ENCODE measurements around the gene DPRX.

The DPRX gene

DNA sequence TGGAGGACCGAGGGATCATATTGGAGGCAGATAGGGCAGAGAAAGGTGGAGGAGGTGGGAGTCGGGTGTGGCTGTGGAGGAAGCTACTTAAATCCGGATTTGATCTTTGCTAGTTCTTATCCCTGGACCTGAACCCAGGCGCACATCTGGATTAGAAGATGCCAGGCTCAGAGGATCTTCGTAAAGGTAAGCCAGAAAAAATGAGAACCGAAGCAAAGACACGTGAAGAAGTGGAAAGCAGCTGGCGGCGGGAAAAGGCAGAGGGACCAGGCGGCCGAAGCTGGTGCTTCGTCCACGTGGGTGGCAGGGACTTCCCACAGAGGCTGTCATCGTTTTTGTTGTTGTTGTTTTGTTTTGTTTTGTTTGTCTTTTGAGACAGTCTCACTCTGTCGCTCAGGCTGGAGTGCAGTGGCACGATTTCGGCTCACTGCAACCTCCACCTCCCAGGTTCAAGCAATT, at the start of gene DPRX:
Gene DPRX (plus strand): TSS at position 51 of the 459 bp plus-strand sequence. CDS start 108 bp downstream, at position 159.
- DNase-seq = no peak

GRCh38 chr19:53583181-53583580, 48.6 kb upstream of the DPRX start:
- DNase-seq = no peak

DNA sequence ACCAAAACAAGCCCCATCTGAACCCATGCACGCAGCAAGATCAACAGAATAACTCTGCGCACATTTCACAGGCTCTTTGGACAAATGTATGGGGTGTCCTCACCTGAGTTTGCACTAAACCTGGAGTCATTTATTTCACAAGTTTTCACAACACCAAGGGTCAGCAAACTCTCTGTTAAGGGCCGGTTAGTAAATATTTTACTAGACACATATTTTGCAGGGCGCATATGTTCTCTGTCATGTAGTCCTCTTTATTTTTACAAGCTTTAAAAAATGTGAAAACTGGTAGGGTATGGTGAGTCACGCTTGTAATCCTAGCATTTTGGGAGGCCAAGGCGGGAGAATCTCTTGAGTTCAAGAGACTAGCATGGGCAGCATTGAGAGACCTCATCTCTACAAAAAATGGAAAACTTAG, 45.5 kb upstream of the DPRX start:
- no peak for DNase-seq

DNA sequence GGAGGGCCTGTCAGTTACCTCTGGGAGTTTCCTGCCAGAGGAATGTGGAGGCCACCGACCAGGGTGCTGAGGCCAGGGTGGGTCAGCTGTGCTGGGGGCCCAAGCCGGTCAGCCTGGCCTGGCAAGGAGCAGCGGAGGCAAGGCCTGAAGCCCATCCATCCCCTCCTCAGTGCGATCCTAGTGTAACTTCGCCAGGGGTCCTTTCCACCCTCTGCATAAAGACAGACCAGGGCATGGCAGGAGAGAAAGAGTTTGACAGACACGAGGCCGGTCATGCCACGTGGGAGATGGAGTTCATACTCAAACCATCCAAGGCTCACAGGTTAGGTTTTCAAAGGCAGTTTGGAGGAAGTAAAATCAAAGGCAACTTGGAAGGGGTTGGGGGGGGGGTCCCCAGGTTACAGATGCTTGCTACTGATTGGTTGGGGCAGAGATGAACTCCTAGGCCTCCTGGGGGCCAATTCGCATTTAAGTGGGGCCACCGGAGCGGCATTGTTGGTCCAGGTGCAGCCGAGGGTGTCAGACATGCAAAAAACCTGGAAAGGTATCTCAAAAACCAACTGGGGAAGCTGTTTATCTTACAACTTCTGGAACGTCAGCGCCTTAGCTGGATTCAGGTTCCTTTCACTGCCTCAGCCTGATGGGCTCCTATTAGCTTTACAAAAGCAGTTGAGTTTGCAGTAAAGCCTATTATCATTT, 36.8 kb upstream of the DPRX start:
- DNase-seq = no peak

DNA sequence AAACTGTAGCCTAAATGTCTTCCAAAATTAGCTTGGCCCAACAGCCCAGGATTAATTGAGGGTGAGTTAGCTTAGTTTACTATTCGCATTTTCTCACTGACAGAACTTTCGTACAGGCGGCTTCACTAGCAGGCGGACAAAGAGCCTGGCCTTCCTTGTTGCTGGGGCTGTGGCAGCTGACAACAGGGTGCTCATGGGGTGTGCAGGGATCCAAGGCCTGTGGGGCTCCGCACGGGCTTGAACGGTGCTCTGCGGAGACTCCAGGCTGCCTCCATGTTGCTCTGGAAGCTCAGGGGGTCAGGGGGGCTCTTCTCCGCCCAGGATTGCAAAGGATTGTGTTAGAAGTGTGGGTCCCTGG, 36.3 kb upstream of the DPRX start:
- no peak for DNase-seq

GRCh38 chr19:53596056-53596455, 35.7 kb upstream of the DPRX start:
- DNase-seq = no peak

DNA sequence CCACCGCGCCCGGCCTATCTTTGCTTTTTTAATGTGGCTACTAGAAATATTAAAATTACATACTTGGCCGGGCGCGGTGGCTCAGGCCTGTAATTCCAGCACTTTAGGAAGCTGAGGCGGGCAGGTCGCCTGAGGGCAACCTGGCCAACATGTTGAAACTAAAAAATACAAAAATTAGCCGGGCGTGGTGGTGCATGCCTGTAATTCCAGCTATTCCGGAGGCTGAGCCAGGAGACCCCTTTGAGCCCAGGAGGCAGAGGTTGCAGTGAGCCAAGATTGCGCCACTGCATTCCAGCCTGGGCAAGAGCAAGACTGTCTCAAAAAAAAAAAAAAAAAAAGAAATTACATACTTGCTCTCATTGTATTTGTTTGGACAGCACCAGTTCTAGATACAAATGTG, 34.8 kb upstream of the DPRX start:
- no peak for DNase-seq

DNA sequence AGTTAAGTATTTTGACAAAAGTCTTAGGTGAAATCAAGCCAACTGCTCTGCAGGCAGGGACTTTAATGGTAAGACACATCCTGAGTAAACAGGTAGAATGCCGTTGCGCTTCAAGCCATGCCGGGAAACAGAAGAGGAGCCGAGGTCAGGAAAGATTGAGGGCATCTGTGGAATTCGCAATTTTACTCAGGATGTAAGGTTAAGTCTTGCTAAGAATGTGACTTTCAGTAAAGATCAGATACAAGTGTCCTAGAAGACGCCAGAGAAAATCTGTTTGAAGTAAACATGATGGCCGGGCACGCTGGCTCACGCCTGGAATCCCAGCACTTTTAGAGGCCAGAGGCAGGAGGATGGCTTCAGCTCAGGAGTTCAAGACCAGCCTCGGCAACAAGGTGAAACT, 33.4 kb upstream of the DPRX start:
- DNase-seq = no peak

DNA sequence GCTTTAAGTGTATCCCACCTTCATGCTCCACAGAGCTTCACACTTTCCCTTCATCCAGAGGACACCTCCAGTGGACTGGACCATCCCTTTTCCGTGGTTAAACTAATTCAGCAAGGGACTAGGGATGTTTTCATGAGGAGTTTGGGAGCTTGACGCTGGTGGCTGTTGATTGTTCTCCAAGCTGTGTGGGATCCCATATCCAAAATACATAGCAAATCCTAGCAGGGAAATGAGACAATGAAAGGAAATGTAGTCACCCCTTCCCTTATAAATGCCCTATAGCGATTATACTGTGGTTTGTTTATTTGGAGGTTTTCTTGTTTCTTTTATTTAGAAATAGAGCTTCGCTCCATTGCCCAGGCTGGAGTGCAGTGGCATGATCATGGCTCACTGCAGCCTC, 31.6 kb upstream of the DPRX start:
- no peak for DNase-seq

GRCh38 chr19:53606031-53606430, 25.8 kb upstream of the DPRX start:
- no peak for DNase-seq

DNA sequence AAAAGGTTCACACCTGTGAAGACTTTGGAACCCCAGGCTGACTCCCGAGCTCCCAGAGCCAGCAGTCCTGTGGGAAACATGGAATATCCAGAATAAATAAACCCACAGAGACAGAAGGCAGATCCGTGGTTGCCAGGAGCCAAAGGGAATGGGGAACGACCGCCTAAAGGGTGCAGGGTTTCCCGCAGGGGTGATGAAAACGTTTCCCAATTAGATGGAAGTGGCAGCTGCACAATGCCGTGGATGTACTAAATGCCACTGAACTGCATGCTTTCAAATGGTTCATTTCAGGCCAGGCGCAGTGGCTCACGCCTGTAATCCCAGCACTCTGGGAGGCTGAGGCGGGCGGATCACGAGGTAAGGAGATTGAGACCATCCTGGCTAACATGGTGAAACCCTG, 23.4 kb upstream of the DPRX start:
- DNase-seq = no peak

GRCh38 chr19:53612762-53613526, 18.9 kb upstream of the DPRX start:
- no peak for DNase-seq

GRCh38 chr19:53621885-53622740, 9.7 kb upstream of the DPRX start:
- no peak for DNase-seq

GRCh38 chr19:53624771-53625545, 6.8 kb upstream of the DPRX start:
- DNase-seq = no peak

GRCh38 chr19:53626486-53626885, 5.3 kb upstream of the DPRX start:
- no peak for DNase-seq

GRCh38 chr19:53626976-53627375, 4.8 kb upstream of the DPRX start:
- no peak for DNase-seq

DNA sequence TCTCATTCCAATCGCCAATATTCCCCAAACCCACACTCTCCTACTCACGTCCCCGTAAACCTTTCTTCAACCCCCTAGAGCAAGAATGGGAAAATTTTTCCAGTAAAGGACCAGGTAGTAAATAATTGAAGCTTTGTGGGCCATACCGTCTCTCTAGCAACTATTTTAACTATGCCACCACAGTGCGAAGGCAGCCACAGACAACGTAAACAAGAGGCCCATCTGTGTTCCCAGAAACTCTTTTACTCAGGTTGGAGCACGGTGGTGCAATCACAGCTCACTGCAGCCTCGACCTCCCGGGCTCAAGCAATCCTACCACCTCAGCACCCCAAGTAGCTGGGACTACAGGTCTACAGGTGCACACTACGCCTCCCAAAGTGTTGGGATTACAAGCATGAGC, 3.0 kb downstream of the DPRX start:
- DNase-seq = no peak

DNA sequence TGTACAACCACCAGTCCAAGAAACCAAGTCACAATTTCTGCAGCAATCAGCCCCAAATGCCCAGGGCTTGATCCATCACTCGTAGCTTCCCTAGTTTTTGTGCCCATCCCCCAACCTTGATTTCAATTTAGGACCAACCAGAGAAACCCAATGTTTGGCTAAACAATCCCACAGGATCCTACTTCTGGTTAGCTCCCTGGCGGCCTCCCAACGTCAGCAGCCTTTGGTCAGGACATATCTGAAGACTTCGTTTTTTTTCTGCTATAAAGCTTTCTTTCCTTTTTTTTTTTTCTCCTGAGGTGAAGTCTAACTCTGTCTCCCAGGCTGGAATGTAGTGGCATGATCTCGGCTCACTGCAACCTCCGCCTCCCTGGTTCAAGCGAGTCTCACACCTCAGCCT, 7.7 kb downstream of the DPRX start:
- DNase-seq = no peak

- no peak for DNase-seq
These were observed 10.7 kb downstream of the DPRX start for GRCh38 chr19:53642381-53643099.

DNA sequence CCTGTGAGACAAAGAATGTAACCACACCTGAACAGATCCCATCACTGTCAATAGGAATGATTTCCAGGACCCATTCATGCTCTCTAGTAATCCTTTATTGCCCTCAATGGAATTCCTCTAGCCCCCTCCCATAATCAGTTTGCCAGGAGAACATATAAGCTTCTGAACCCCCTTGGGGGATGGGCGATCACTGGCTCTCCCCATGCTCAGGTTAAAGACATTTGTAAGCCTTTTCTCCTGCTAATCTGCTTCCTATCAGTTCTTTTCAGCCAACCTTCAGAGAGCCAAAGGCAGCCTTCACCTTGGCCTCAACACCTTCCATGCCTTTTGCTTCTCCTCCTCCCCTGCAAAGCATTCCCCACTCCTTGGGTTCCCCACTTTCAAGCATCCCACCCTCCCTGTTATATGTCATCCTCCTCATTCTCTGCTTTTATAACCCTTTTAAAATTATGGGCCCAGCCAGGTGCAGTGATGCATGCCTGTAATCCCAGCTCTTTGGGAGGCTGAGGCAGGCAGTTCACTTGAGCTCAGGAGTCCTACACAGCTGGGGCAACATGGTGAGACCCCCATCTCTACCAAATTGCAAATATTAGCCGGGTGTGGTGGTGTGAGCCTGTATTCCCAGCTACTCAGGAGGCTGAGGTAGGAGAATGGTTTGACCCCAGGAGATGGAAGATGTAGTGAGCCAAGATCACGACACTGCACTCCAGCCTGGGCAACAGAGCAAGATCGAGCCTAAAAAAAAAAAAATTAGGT, 12.4 kb downstream of the DPRX start:
- DNase-seq = no peak

- no peak for DNase-seq
These were observed 14.3 kb downstream of the DPRX start for GRCh38 chr19:53646144-53646543.

All from GOT3 (cell line).